HepG2 (cell line): ENCODE results near the gene SLC2A11. TPM values are rescaled to one million over a fixed set of nuclear protein-coding genes. Genes with fewer than 3 reads are reported as not detected.

Experiments used
- ATAC-seq: fragments of 200-7000 bp; cut with Tn5 transposase; 3 replicates; pipeline ENCODE4 v1.9.1; 2020; ENCODE audit warnings: mild to moderate bottlenecking, moderate library complexity
- BruUV-seq: library from RNA; stranded (reverse); fragments of 400-500 nt; replicated peaks from 2 replicates; lab custom pipeline; 2021; lab: Mats Ljungman, UMichigan
- CTCF ChIA-PET: fragments of 300-600 bp; formaldehyde crosslinking; extraction: SDS; loops from one replicate; lab custom pipeline; 2021; ENCODE audit warnings: low total read pairs, inconsistent platforms, low intra/inter-chr PET ratio; lab: Yijun Ruan, JAX
- POLR2A ChIA-PET: fragments of 350-600 bp; sonication (Branson Sonifier 250); formaldehyde crosslinking; loops from one replicate; lab custom pipeline; 2020; ENCODE audit warnings: antibody characterized with exemption, inconsistent platforms; lab: Yijun Ruan, JAX
- DNase-seq: peaks from one replicate; pipeline ENCODE4 v3.0.0-alpha.2; 2015; ENCODE audit warnings: low spot score
- FAIRE-seq: peaks from 3 replicates; lab custom pipeline; 2011; peaks lifted over from hg19 to GRCh38; lab: Jason Lieb, UNC
- H2AFZ ChIP-seq: one replicate; pipeline ENCODE4 v1.6.1; 2011; ENCODE audit warnings: low read length, inconsistent platforms
- H3K27ac ChIP-seq: fragments of 300-600 bp; 3 replicates; pipeline ENCODE4 v1.8.0; 2011; ENCODE audit warnings: mixed run types, mild to moderate bottlenecking, mixed read lengths, low read length, inconsistent platforms; ENCODE audit not compliant: insufficient read depth; ENCODE audit errors: extremely low read length
- H3K27me3 ChIP-seq, 2 experiments: fragments of 200-600 bp in 1 of 2; 2 replicates in 1 of 2; 3 replicates in 1 of 2; pipeline versions ENCODE4 v1.6.0 to v1.8.0; 2011; ENCODE audit warnings: low read length in 2 of 2, mild to moderate bottlenecking in 2 of 2, moderate library complexity in 2 of 2, inconsistent platforms in 1 of 2; ENCODE audit not compliant: insufficient read depth in 2 of 2, control insufficient read depth in 1 of 2
- H3K36me3 ChIP-seq, 2 experiments: fragments of 200-600 bp in 1 of 2; replicated peaks in 1 of 2; 2 replicates in 1 of 2; 3 replicates in 1 of 2; pipeline versions ENCODE4 v1.5.1 to v1.8.0; 2011; ENCODE audit warnings: low read length in 2 of 2, inconsistent platforms in 1 of 2; ENCODE audit not compliant: insufficient read depth in 2 of 2, control insufficient read depth in 1 of 2
- H3K4me1 ChIP-seq: 2 replicates; pipeline ENCODE4 v1.5.1; 2012; ENCODE audit warnings: low read length, inconsistent platforms; ENCODE audit not compliant: insufficient read depth
- H3K4me2 ChIP-seq: 2 replicates; pipeline ENCODE4 v1.6.0; 2011; ENCODE audit warnings: low read depth, low read length, inconsistent platforms
- H3K4me3 ChIP-seq, 3 experiments: fragments of 200-600 bp in 1 of 3; sonication (generic), shearing (Covaris generic) in 1 of 3; replicated peaks in 1 of 3; 2 replicates each; pipeline ENCODE4 v1.5.1; 2011 to 2016; ENCODE audit warnings: low read length in 3 of 3, inconsistent platforms in 2 of 3, low read depth in 2 of 3, mild to moderate bottlenecking in 2 of 3, control low read depth in 1 of 3, mixed read lengths in 1 of 3; ENCODE audit not compliant: insufficient read depth in 1 of 3
- H3K79me2 ChIP-seq: one replicate; pipeline ENCODE4 v1.6.1; 2011; ENCODE audit warnings: low read length, inconsistent platforms; ENCODE audit not compliant: insufficient read depth
- H3K9ac ChIP-seq: 2 replicates; pipeline ENCODE4 v1.6.0; 2011; ENCODE audit warnings: mild to moderate bottlenecking, low read depth, low read length, inconsistent platforms; ENCODE audit not compliant: insufficient read depth
- H3K9me3 ChIP-seq: 2 replicates; pipeline ENCODE4 v1.5.1; 2012; ENCODE audit warnings: mild to moderate bottlenecking, low read length
- H4K20me1 ChIP-seq: 2 replicates; pipeline ENCODE4 v1.6.0; 2011; ENCODE audit warnings: inconsistent platforms, mild to moderate bottlenecking, low read length, moderate library complexity; ENCODE audit not compliant: insufficient read depth
- AGO2 ChIP-seq: fragments of 200-400 bp; formaldehyde crosslinking; optimal IDR thresholded peaks from 2 replicates; pipeline ENCODE3; 2017; ENCODE audit warnings: mild to moderate bottlenecking, low read depth, low read length, moderate library complexity
- BCLAF1 ChIP-seq: fragments of 450-650 bp; IDR thresholded peaks from 2 replicates; pipeline ENCODE4 v1.6.1; 2017; ENCODE audit warnings: mild to moderate bottlenecking
- CENPT ChIP-seq: sonication (generic); formaldehyde crosslinking; IDR thresholded peaks from 2 replicates; pipeline ENCODE4 v1.8.0; 2022; ENCODE audit warnings: low read depth, mild to moderate bottlenecking, moderate library complexity, missing genetic modification reagents
- NFIB ChIP-seq: sonication (generic); formaldehyde crosslinking; IDR thresholded peaks from 2 replicates; pipeline ENCODE4 v1.9.0; 2021; ENCODE audit warnings: missing genetic modification reagents, mild to moderate bottlenecking, borderline replicate concordance
- NFKB2 ChIP-seq: sonication (generic); formaldehyde crosslinking; IDR thresholded peaks from 2 replicates; pipeline ENCODE4 v1.4.0; 2020; ENCODE audit warnings: missing genetic modification reagents, borderline replicate concordance
- ZFP1 ChIP-seq: IDR thresholded peaks from 2 replicates; pipeline ENCODE4 v1.6.1; 2016
- WGBS: methylation state at CpG from one replicate; pipeline ENCODE4 v1.1.6; 2017; ENCODE audit warnings: low lambda C conversion rate; 5-methylcytosine and 5-hydroxymethylcytosine counted together
- in situ Hi-C: cut with HindIII; loops from 2 replicates; pipeline ENCODE4 v1.10.0; 2017; ENCODE audit warnings: low pct_unique_long_range_greater_than_20kb; ENCODE audit not compliant: extremely low pct_ligation_motif_present
- intact Hi-C: fragments of 100-400 bp; cut with micrococcal nuclease; formaldehyde crosslinking; loops from one replicate; pipeline ENCODE4 v1.10.0; 2022; ENCODE audit not compliant: unreplicated experiment
- polyA plus RNA-seq, 8 experiments: library from polyadenylated mRNA; depleted of rRNA in 3 of 8; stranded (reverse) in 7 of 8; unstranded in 1 of 8; fragments of >200 nt; fragmentation: Illumina TruSeq in 4 of 8; extraction: Trizol in 4 of 8; gene quantifications; 2 replicates each; pipeline versions ENCODE4 v1.2.1 to v1.2.3, GENCODE V29; 2011 to 2016; ENCODE audit warnings: low read depth in 4 of 8, missing spikeins in 1 of 8, mixed read lengths in 1 of 8; ENCODE audit not compliant: insufficient read depth in 1 of 8
- total RNA-seq, 5 experiments: library from RNA; depleted of rRNA; stranded (reverse); fragments of >200 nt; fragmentation: Illumina TruSeq; extraction: Trizol; gene quantifications; 2 replicates each; pipeline ENCODE4 v1.2.3, GENCODE V29; 2016; ENCODE audit warnings: low read depth in 1 of 5
- TF ChIP-seq, protein P1 (sequence below): sonication (generic); formaldehyde crosslinking; IDR thresholded peaks from 2 replicates; pipeline ENCODE4 v1.9.0; 2022; ENCODE audit warnings: missing genetic modification reagents, mild to moderate bottlenecking, borderline replicate concordance

SLC2A11 gene
- total and polyA plus RNA-seq, 2 of the 13 experiments (the other 11 are each of a cell fraction or from before 2014, with no cell fraction given): 15.2 to 15.4 TPM

- Histone ChIP-seq H3K9ac (no peak overlapping the region), H3K9me3 (no peaks in the 10 kb centered on the region), H3K4me3 (no peak overlapping the region), H3K36me3 (peaks cover 47 to 81% of the 10 kb centered on the region in 2 experiments; a peak in 4 of 5 replicates), H2AFZ (no peak overlapping the region), H3K27ac (no peak overlapping the region), H3K4me1 (peaks cover 3% of the 10 kb centered on the region; the same call in 1 of the 2 replicates), H3K79me2 (no peaks in the 10 kb centered on the region), H3K27me3 (no peaks in the 10 kb centered on the region), H3K4me2 (no peak overlapping the region), H4K20me1 (no peaks in the 10 kb centered on the region)
- no TSS peak for BruUV-seq
- POLR2A ChIA-PET: no interaction called here
- CTCF ChIA-PET: no interaction called here
- WGBS: 90% methylated on average over 2 of the region's 10 CpGs
- no peak for TF ChIP-seq NFIB (CRISPR knock-in tag)
- TF ChIP-seq ZFP1 (CRISPR knock-in tag): no peak
- TF ChIP-seq, protein P1, sequence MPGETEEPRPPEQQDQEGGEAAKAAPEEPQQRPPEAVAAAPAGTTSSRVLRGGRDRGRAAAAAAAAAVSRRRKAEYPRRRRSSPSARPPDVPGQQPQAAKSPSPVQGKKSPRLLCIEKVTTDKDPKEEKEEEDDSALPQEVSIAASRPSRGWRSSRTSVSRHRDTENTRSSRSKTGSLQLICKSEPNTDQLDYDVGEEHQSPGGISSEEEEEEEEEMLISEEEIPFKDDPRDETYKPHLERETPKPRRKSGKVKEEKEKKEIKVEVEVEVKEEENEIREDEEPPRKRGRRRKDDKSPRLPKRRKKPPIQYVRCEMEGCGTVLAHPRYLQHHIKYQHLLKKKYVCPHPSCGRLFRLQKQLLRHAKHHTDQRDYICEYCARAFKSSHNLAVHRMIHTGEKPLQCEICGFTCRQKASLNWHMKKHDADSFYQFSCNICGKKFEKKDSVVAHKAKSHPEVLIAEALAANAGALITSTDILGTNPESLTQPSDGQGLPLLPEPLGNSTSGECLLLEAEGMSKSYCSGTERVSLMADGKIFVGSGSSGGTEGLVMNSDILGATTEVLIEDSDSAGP (CRISPR knock-in tag): no peak
- no peak for TF ChIP-seq NFKB2
- TF ChIP-seq AGO2: peak; percentile 45
- TF ChIP-seq BCLAF1: no peak
- no peak for TF ChIP-seq CENPT (CRISPR knock-in tag)
- intact Hi-C loops (no loop called here), in situ Hi-C loops (loop anchor here (25.0 kb wide), 1 partner anchor 219 kb away; no protein-coding TSS in a partner anchor)
- DNase-seq (no peak), ATAC-seq (no peak), FAIRE-seq (no peak)
Measured at GRCh38 chr22:23831781-23832180, 25.9 kb upstream of the SLC2A11 start.
